Lower leg skin (tissue), 4 donors: Measurements from ENCODE around the gene ZBTB7C. TPM values are rescaled to one million over a fixed set of nuclear protein-coding genes. Genes with fewer than 3 reads are reported as not detected.

Experiments
- DNase-seq, 2 donors: peaks; one replicate each; pipeline ENCODE4 v3.0.0-alpha.2; 2019; ENCODE audit warnings: low spot score in 2 of 2
- H3K4me3 ChIP-seq: fragments of 200-600 bp; sonication (generic); 2 replicates; pipeline ENCODE4 v1.5.1; 2017; ENCODE audit warnings: mild to moderate bottlenecking, low read depth; ENCODE audit not compliant: poor library complexity, severe bottlenecking
- POLR2A ChIP-seq, 2 donors: fragments of 450-650 bp; IDR thresholded peaks; one replicate each; pipeline ENCODE4 v1.6.1; 2016 to 2017; ENCODE audit warnings: antibody characterized with exemption in 2 of 2, mild to moderate bottlenecking in 1 of 2, moderate library complexity in 1 of 2
- WGBS, 2 donors: methylation state at CpG; one replicate each; pipeline ENCODE4 v1.1.5; 2018; 5-methylcytosine and 5-hydroxymethylcytosine counted together
- intact Hi-C: fragments of 100-400 bp; cut with DNase I; formaldehyde crosslinking; loops from one replicate; pipeline ENCODE4 v1.15.0; 2023; ENCODE audit warnings: low total_unique reads
- total RNA-seq, 4 donors: library from RNA; depleted of rRNA; stranded (reverse); fragments of >200 nt; gene quantifications; one replicate each; pipeline ENCODE4 v1.1.0, GENCODE V29; 2016
- TF ChIP-seq, protein P1 (sequence below), 3 donors: fragments of 450-650 bp; IDR thresholded peaks; one replicate each; pipeline ENCODE4 v1.5.1; 2016; ENCODE audit warnings: antibody characterized with exemption in 3 of 3, mild to moderate bottlenecking in 3 of 3, moderate library complexity in 2 of 3

The ZBTB7C gene
- total RNA-seq, 4 donors from 2014 or later = 44.2 to 59.7 (median 50.7) TPM

GRCh38 chr18:48105317-48105716 lies 303.9 kb downstream of the ZBTB7C start:
- intact Hi-C loops = no loop called here
- DNase-seq = no peak
- no peak overlapping the region for H3K4me3 ChIP-seq
- whole genome bisulfite sequencing, 2 donors = 61 to 73% methylated on average over 1 of the region's 1 CpG
- TF ChIP-seq, protein P1, sequence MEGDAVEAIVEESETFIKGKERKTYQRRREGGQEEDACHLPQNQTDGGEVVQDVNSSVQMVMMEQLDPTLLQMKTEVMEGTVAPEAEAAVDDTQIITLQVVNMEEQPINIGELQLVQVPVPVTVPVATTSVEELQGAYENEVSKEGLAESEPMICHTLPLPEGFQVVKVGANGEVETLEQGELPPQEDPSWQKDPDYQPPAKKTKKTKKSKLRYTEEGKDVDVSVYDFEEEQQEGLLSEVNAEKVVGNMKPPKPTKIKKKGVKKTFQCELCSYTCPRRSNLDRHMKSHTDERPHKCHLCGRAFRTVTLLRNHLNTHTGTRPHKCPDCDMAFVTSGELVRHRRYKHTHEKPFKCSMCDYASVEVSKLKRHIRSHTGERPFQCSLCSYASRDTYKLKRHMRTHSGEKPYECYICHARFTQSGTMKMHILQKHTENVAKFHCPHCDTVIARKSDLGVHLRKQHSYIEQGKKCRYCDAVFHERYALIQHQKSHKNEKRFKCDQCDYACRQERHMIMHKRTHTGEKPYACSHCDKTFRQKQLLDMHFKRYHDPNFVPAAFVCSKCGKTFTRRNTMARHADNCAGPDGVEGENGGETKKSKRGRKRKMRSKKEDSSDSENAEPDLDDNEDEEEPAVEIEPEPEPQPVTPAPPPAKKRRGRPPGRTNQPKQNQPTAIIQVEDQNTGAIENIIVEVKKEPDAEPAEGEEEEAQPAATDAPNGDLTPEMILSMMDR (IDR thresholded peaks at IDR 0.05) = no peak
- TF ChIP-seq POLR2A (IDR thresholded peaks at IDR 0.05) = no peak

GRCh38 chr18:48104705-48105104 lies 304.5 kb downstream of the ZBTB7C start:
- intact Hi-C loops = no loop called here
- H3K4me3 ChIP-seq = no peak overlapping the region
- WGBS, 2 donors = 60 to 68% methylated on average over 6 of the region's 6 CpGs
- DNase-seq = no peak
- no peak for TF ChIP-seq POLR2A (IDR thresholded peaks at IDR 0.05)
- TF ChIP-seq, protein P1 (IDR thresholded peaks at IDR 0.05) = no peak

DNA sequence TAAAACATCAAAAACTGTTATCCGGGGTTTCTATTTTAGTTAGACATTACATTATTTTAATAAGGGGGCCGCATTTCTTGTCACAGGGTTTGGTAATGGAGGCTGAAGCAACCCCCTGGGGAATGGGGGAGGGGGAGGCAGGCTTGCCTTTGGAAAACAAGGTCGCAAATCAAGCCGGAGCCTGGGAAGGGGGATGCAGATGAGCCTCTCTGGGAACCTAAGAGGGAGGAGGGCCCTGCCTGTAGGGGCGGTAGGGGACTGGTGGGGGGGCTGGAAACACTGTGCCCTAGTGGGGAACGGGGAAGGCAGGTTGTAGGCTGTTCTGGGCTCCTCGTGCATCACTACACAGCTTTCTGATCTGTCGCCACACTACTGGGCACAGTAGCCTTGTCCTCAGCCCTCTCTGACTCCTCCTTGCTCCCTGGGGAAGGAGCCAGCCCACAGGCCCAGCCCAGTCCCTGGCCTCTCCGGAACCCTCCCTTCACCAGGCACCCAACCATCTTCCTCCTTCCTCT lies 308.5 kb downstream of the ZBTB7C start:
- TF ChIP-seq POLR2A (IDR thresholded peaks at IDR 0.05) = no peak
- TF ChIP-seq, protein P1 (IDR thresholded peaks at IDR 0.05) = no peak
- intact Hi-C loops = no loop called here
- WGBS, 2 donors = 62% methylated on average over 9 of the region's 9 CpGs
- no peak overlapping the region for H3K4me3 ChIP-seq
- DNase-seq = no peak

- no peak for TF ChIP-seq POLR2A (IDR thresholded peaks at IDR 0.05)
- TF ChIP-seq, protein P1 (IDR thresholded peaks at IDR 0.05) = no peak
- intact Hi-C loops = no loop called here
- 65 to 66% methylated on average over 8 of the region's 8 CpGs for WGBS, 2 donors
- DNase-seq = no peak
- no peak overlapping the region for H3K4me3 ChIP-seq
Observed at GRCh38 chr18:48100165-48100575, 309.0 kb downstream of the ZBTB7C start.

- TF ChIP-seq, protein P1 (IDR thresholded peaks at IDR 0.05) = no peak
- TF ChIP-seq POLR2A (IDR thresholded peaks at IDR 0.05) = no peak
- no peak for DNase-seq
- intact Hi-C loops = no loop called here
- 82 to 85% methylated on average over 8 of the region's 8 CpGs for WGBS, 2 donors
- no peak overlapping the region for H3K4me3 ChIP-seq
Observed at GRCh38 chr18:48099481-48100164, 309.6 kb downstream of the ZBTB7C start.
